K562 (cell line): ENCODE measurements around the gene SPOCK2. TPM values are rescaled to one million over a fixed set of nuclear protein-coding genes. Genes with fewer than 3 reads are reported as not detected.

Experiments
- ATAC-seq: fragments of 200-7000 bp; cut with Tn5 transposase; 3 replicates; pipeline ENCODE4 v1.9.1; 2020; ENCODE audit warnings: moderate library complexity
- BruUV-seq: library from RNA; stranded (reverse); fragments of 400-500 nt; replicated peaks from 2 replicates; lab custom pipeline; 2021; lab: Mats Ljungman, UMichigan
- CTCF ChIA-PET: fragments of 300-600 bp; formaldehyde crosslinking; extraction: SDS; loops from one replicate; lab custom pipeline; 2021; ENCODE audit warnings: low intra/inter-chr PET ratio; lab: Yijun Ruan, JAX
- POLR2A ChIA-PET: fragments of 300-600, 350-650 bp; sonication (Branson Sonifier 250); formaldehyde crosslinking; extraction: SDS; loops from one replicate; lab custom pipeline; 2021; ENCODE audit warnings: antibody characterized with exemption, inconsistent platforms; lab: Yijun Ruan, JAX
- DNase-seq, 4 experiments: peaks; one replicate each; pipeline versions ENCODE4 v3.0.0 to v3.0.0-alpha.2; 2011 to 2018; ENCODE audit warnings: low spot score in 3 of 4, mixed read lengths in 3 of 4; ENCODE audit errors: extremely low read depth in 1 of 4
- FAIRE-seq: peaks from 2 replicates; lab custom pipeline; 2011; peaks lifted over from hg19 to GRCh38; lab: Jason Lieb, UNC
- H2AFZ ChIP-seq: 2 replicates; pipeline ENCODE4 v1.6.0; 2011; ENCODE audit warnings: low read depth, low read length, control low read depth, inconsistent platforms
- H3K27ac ChIP-seq: fragments of 200-600 bp; 3 replicates; pipeline ENCODE4 v1.8.0; 2011; ENCODE audit warnings: low read depth, mild to moderate bottlenecking, control low read depth, inconsistent platforms, low read length, moderate library complexity, mixed read lengths; ENCODE audit errors: extremely low read depth
- H3K27me3 ChIP-seq, 2 experiments: fragments of 300-600 bp in 1 of 2; 2 replicates in 1 of 2; 3 replicates in 1 of 2; pipeline versions ENCODE4 v1.6.0 to v1.8.0; 2011; ENCODE audit warnings: inconsistent platforms in 2 of 2, low read length in 2 of 2, mild to moderate bottlenecking in 1 of 2, mixed read lengths in 1 of 2, moderate library complexity in 1 of 2; ENCODE audit not compliant: control insufficient read depth in 2 of 2, insufficient read depth in 2 of 2
- H3K36me3 ChIP-seq: fragments of 300-600 bp; 3 replicates; pipeline ENCODE4 v1.8.0; 2011; ENCODE audit warnings: mild to moderate bottlenecking, low read length, inconsistent platforms; ENCODE audit not compliant: control insufficient read depth, insufficient read depth
- H3K4me1 ChIP-seq, 2 experiments: fragments of 200-600 bp in 1 of 2; replicated peaks in 1 of 2; 2 replicates in 1 of 2; 3 replicates in 1 of 2; pipeline versions ENCODE4 v1.5.1 to v1.8.0; 2011; ENCODE audit warnings: inconsistent platforms in 2 of 2, low read length in 2 of 2, mild to moderate bottlenecking in 1 of 2, mixed read lengths in 1 of 2, moderate library complexity in 1 of 2; ENCODE audit not compliant: control insufficient read depth in 2 of 2, insufficient read depth in 2 of 2
- H3K4me2 ChIP-seq: 2 replicates; pipeline ENCODE4 v1.6.1; 2011; ENCODE audit warnings: low read length, control low read depth, inconsistent platforms, mixed read lengths; ENCODE audit not compliant: insufficient read depth
- H3K4me3 ChIP-seq: fragments of 200-600 bp; sonication (generic), shearing (Covaris generic); 2 replicates; pipeline ENCODE4 v1.5.1; 2016; ENCODE audit warnings: control low read depth, inconsistent platforms
- H3K79me2 ChIP-seq: fragments of 200-600 bp; 3 replicates; pipeline ENCODE4 v1.8.0; 2011; ENCODE audit warnings: low read length, inconsistent platforms; ENCODE audit not compliant: control insufficient read depth, insufficient read depth
- H3K9ac ChIP-seq, 2 experiments: 2 replicates each; pipeline versions ENCODE4 v1.6.0 to v1.6.1; 2011; ENCODE audit warnings: low read depth in 2 of 2, low read length in 2 of 2, control low read depth in 1 of 2, inconsistent platforms in 1 of 2, mild to moderate bottlenecking in 1 of 2, mixed read lengths in 1 of 2; ENCODE audit not compliant: insufficient read depth in 1 of 2
- H3K9me1 ChIP-seq: one replicate; pipeline ENCODE4 v1.6.0; 2011; ENCODE audit warnings: inconsistent platforms, mild to moderate bottlenecking, low read length, moderate library complexity; ENCODE audit not compliant: control insufficient read depth, insufficient read depth
- H3K9me3 ChIP-seq: replicated peaks from 2 replicates; pipeline ENCODE4 v1.5.1; 2011; ENCODE audit warnings: low read depth, low read length, inconsistent platforms; ENCODE audit not compliant: control insufficient read depth, insufficient read depth
- H4K20me1 ChIP-seq: replicated peaks from 2 replicates; pipeline ENCODE4 v1.6.1; 2011; ENCODE audit warnings: low read length, inconsistent platforms, mixed read lengths; ENCODE audit not compliant: control insufficient read depth, insufficient read depth
- DIDO1 ChIP-seq: fragments of 450-650 bp; IDR thresholded peaks from 2 replicates; pipeline ENCODE4 v1.6.1; 2016; ENCODE audit warnings: low read depth, missing biosample characterization, missing genetic modification characterization
- DLX4 ChIP-seq: fragments of 250-450 bp; sonication (Bioruptor Pico); IDR thresholded peaks from 2 replicates; pipeline ENCODE4 v1.6.1; 2021; ENCODE audit warnings: mild to moderate bottlenecking
- DPF2 ChIP-seq: fragments of 450-650 bp; IDR thresholded peaks from 2 replicates; pipeline ENCODE4 v1.6.1; 2016
- E2F8 ChIP-seq: fragments of 450-650 bp; IDR thresholded peaks from 2 replicates; pipeline ENCODE4 v1.7.1; 2018; ENCODE audit warnings: mild to moderate bottlenecking, low read depth; ENCODE audit not compliant: partially characterized antibody
- HDAC8 ChIP-seq: fragments of 450-650 bp; IDR thresholded peaks from 2 replicates; pipeline ENCODE4 v1.6.1; 2016; ENCODE audit warnings: mild to moderate bottlenecking, missing genetic modification characterization, moderate library complexity, missing compliant biosample characterization
- RAD51 ChIP-seq: fragments of 450-650 bp; IDR thresholded peaks from 2 replicates; pipeline ENCODE4 v1.7.1; 2016; ENCODE audit warnings: low read depth, mild to moderate bottlenecking, borderline replicate concordance
- SIX5 ChIP-seq, 2 experiments: IDR thresholded peaks; 2 replicates each; pipeline ENCODE4 v1.6.1; 2011; ENCODE audit warnings: low read length in 2 of 2, borderline replicate concordance in 1 of 2, low read depth in 1 of 2, mild to moderate bottlenecking in 1 of 2, moderate library complexity in 1 of 2; ENCODE audit not compliant: insufficient read depth in 1 of 2
- XRCC5 ChIP-seq: fragments of 200-400 bp; formaldehyde crosslinking; IDR thresholded peaks from 2 replicates; pipeline ENCODE4 v1.6.1; 2017; ENCODE audit warnings: low read depth, mild to moderate bottlenecking, low read length
- ZNF224 ChIP-seq: sonication (generic); formaldehyde crosslinking; IDR thresholded peaks from 2 replicates; pipeline ENCODE4 v1.8.0; 2022; ENCODE audit warnings: mild to moderate bottlenecking, missing genetic modification reagents
- ZNF324 ChIP-seq: fragments of 250-450 bp; sonication (Bioruptor Pico); IDR thresholded peaks from 2 replicates; pipeline ENCODE4 v1.4.0; 2020; ENCODE audit warnings: mild to moderate bottlenecking
- WGBS: fragments of 100-300 bp; shearing (Covaris generic); methylation state at CpG from one replicate; pipeline ENCODE4 v1.1.6; 2016; ENCODE audit warnings: low coverage, mixed read lengths; ENCODE audit not compliant: insufficient coverage; ENCODE audit errors: missing lambda C conversion rate; 5-methylcytosine and 5-hydroxymethylcytosine counted together
- in situ Hi-C: fragments of 300-500 bp; cut with MboI; formaldehyde crosslinking; loops from 4 replicates; pipeline ENCODE4 v1.15.0; 2018; ENCODE audit warnings: inconsistent platforms, mixed read lengths
- intact Hi-C: fragments of 100-400 bp; cut with micrococcal nuclease; formaldehyde crosslinking; loops from 2 replicates; pipeline ENCODE4 v1.14.2; 2022
- polyA plus RNA-seq, 8 experiments: library from polyadenylated mRNA; depleted of rRNA in 4 of 8; stranded (reverse) in 5 of 8; unstranded in 3 of 8; fragments of >200 nt; fragmentation: Nextera tagmentation in 2 of 8; fragmentation: Illumina TruSeq in 1 of 8; extraction: Ambion mirVana in 2 of 8; extraction: Trizol in 1 of 8; gene quantifications; 2 replicates each; pipeline versions ENCODE4 v1.2.1 to v1.2.3, GENCODE V29; 2011 to 2014; ENCODE audit warnings: inconsistent platforms in 1 of 8, missing spikeins in 1 of 8
- total RNA-seq, 7 experiments: library from RNA; depleted of rRNA in 6 of 7; stranded (reverse); fragments of >200 nt in 6 of 7; fragmentation: Illumina TruSeq in 2 of 7; extraction: Trizol in 2 of 7; gene quantifications; 2 replicates each; pipeline versions ENCODE4 v1.2.1 to v1.2.3, GENCODE V29; 2011 to 2021; ENCODE audit warnings: low replicate concordance in 1 of 7

SPOCK2 gene
- total and polyA plus RNA-seq, 9 of the 15 experiments (the other 6 are each of a cell fraction or from before 2014, with no cell fraction given), result 0.04 to 0.86 (median 0.11) TPM; not detected in 2

GRCh38 chr10:72132854-72133253, 44.5 kb upstream of the SPOCK2 start:
- H3K27ac ChIP-seq, result no peak overlapping the region
- H3K9me1 ChIP-seq, result no peaks in the 10 kb centered on the region
- peaks cover 0 to 9% of the 10 kb centered on the region in 2 experiments; a peak in 2 of 5 replicates for H3K4me1 ChIP-seq
- H2AFZ ChIP-seq, result no peak overlapping the region
- FAIRE-seq (no peak), DNase-seq (no peak), ATAC-seq (no peak)
- no peak overlapping the region for H3K9ac ChIP-seq
- ChIA-PET CTCF (interaction anchor here (0.6 to 1.0 kb wide), 2 partner anchors 90 to 204 kb away, joined by 3 read pairs; no protein-coding TSS in a partner anchor), POLR2A (interaction anchor here (0.5 to 1.3 kb wide), 4 partner anchors 14 to 814 kb away, joined by 3 to 7 read pairs (median 4); partner anchors contain the start of gene SLC29A3)
- intact Hi-C loops, result no loop called here
- TF ChIP-seq ZNF224 (CRISPR knock-in tag) (no peak), HDAC8 (tag) (no peak), RAD51 (no peak), ZNF324 (CRISPR knock-in tag) (no peak), DLX4 (no peak), E2F8 (no peak), DIDO1 (tag) (no peak), XRCC5 (no peak), DPF2 (no peak), SIX5 (IDR thresholded peaks at IDR 0.05; ENCODE audit: borderline replicate concordance in 1 of 2, insufficient read depth in 1 of 2, low read depth in 1 of 2, low read length in 2 of 2) (no peak)
- H3K4me3 ChIP-seq, result no peak overlapping the region
- in situ Hi-C loops, result loop anchor here (10.0 kb wide), 1 partner anchor 202 kb away; no protein-coding TSS in a partner anchor
- no peaks in the 10 kb centered on the region for H3K79me2 ChIP-seq
- H3K9me3 ChIP-seq, result no peaks in the 10 kb centered on the region
- H4K20me1 ChIP-seq, result no peaks in the 10 kb centered on the region
- no peaks in the 10 kb centered on the region for H3K27me3 ChIP-seq
- WGBS, result 61% methylated on average over 4 of the region's 4 CpGs
- peaks cover 3% of the 10 kb centered on the region for H3K36me3 ChIP-seq
- H3K4me2 ChIP-seq, result no peak overlapping the region
- no TSS peak for BruUV-seq
